Measurements from ENCODE around the gene GIPC2. TPM values are rescaled to one million over a fixed set of nuclear protein-coding genes. Genes with fewer than 3 reads are reported as not detected.

The GIPC2 gene
- total and polyA plus RNA-seq, 2 of the 4 experiments (the other 2 are of a cell fraction) = 0.07 to 0.18 TPM

- H3K14ac ChIP-seq (replicated peaks; ENCODE audit: low read depth, low read length) = no peak overlapping the region
- dilution Hi-C loops (cut with HindIII; ENCODE audit: low sequenced_read_pairs, unreplicated experiment) = no loop called here
- H2BK120ac ChIP-seq (ENCODE audit: low read depth, low read length) = no peak overlapping the region
- in situ Hi-C loops (cut with MboI; ENCODE audit: low sequenced_read_pairs) = no loop called here
- no peak overlapping the region for H3K18ac ChIP-seq (ENCODE audit: low read depth, low read length)
- H3K79me1 ChIP-seq (ENCODE audit: low read depth in 1 of 2, low read length in 2 of 2) = no peaks in the 10 kb centered on the region
- H2BK5ac ChIP-seq (ENCODE audit: low read depth, low read length, poor library complexity, severe bottlenecking) = no peak overlapping the region
- H2BK15ac ChIP-seq (ENCODE audit: low read depth, low read length) = no peak overlapping the region
- WGBS, 2 experiments (ENCODE audit: extremely low coverage in 2 of 2, insufficient read length in 1 of 2) = no CpG with 5 or more reads among the region's 2 CpGs
- TF ChIP-seq RCOR1 (IDR thresholded peaks at IDR 0.05; ENCODE audit: insufficient replicate concordance, low read length) (no peak), ELK1 (IDR thresholded peaks at IDR 0.05; ENCODE audit: borderline replicate concordance, low read depth, low read length) (no peak), MAZ (IDR thresholded peaks at IDR 0.05; ENCODE audit: borderline replicate concordance, low read depth, low read length) (no peak), CHD1 (IDR thresholded peaks at IDR 0.05; ENCODE audit: low read depth, low read length) (no peak), FOS (IDR thresholded peaks at IDR 0.05; ENCODE audit: low read depth, low read length) (no peak), NFE2L2 (IDR thresholded peaks at IDR 0.05; ENCODE audit: low read depth, low read length) (no peak), RAD21 (IDR thresholded peaks at IDR 0.05; ENCODE audit: low read length) (no peak), SMC3 (IDR thresholded peaks at IDR 0.05; ENCODE audit: low read depth, low read length) (no peak), MAFK (IDR thresholded peaks at IDR 0.05; ENCODE audit: low read depth, low read length) (no peak)
- TF ChIP-seq, protein P1, sequence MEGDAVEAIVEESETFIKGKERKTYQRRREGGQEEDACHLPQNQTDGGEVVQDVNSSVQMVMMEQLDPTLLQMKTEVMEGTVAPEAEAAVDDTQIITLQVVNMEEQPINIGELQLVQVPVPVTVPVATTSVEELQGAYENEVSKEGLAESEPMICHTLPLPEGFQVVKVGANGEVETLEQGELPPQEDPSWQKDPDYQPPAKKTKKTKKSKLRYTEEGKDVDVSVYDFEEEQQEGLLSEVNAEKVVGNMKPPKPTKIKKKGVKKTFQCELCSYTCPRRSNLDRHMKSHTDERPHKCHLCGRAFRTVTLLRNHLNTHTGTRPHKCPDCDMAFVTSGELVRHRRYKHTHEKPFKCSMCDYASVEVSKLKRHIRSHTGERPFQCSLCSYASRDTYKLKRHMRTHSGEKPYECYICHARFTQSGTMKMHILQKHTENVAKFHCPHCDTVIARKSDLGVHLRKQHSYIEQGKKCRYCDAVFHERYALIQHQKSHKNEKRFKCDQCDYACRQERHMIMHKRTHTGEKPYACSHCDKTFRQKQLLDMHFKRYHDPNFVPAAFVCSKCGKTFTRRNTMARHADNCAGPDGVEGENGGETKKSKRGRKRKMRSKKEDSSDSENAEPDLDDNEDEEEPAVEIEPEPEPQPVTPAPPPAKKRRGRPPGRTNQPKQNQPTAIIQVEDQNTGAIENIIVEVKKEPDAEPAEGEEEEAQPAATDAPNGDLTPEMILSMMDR (conservative IDR thresholded peaks at IDR 0.05; ENCODE audit: low read depth, low read length) = no peak
- H3K56ac ChIP-seq (ENCODE audit: extremely low read depth, insufficient read depth, low read length) = no peak overlapping the region
- POLR2A ChIA-PET (ENCODE audit: unreplicated experiment) = no interaction called here
- no peak overlapping the region for H4K91ac ChIP-seq (ENCODE audit: insufficient read depth, low read depth, low read length)
- peak; percentile 73 for DNase-seq
- no peak overlapping the region for H3K4me3 ChIP-seq (ENCODE audit: insufficient read depth, low read depth, low read length)
- H3K27me3 ChIP-seq (ENCODE audit: control insufficient read depth, insufficient read depth, low read length) = no peaks in the 10 kb centered on the region
- no peaks in the 10 kb centered on the region for H4K20me1 ChIP-seq (ENCODE audit: insufficient read depth, low read length)
- H3K36me3 ChIP-seq (ENCODE audit: control insufficient read depth, insufficient read depth, low read length) = no peaks in the 10 kb centered on the region
- H2AK5ac ChIP-seq (ENCODE audit: low read depth, low read length) = no peak overlapping the region
- no peak overlapping the region for H2AK9ac ChIP-seq (replicated peaks; ENCODE audit: low read depth, low read length, poor library complexity)
- no peaks in the 10 kb centered on the region for H3K4me1 ChIP-seq (ENCODE audit: control insufficient read depth, insufficient read depth, low read length)
- no peaks in the 10 kb centered on the region for H3K9me1 ChIP-seq (ENCODE audit: insufficient read depth, low read length)
- no peak overlapping the region for H2AFZ ChIP-seq (replicated peaks; ENCODE audit: low read length, poor library complexity)
- intact Hi-C loops (cut with micrococcal nuclease) = no loop called here
- peak; percentile 73 for ATAC-seq (ENCODE audit: low read depth)
- no peak overlapping the region for H4K8ac ChIP-seq (ENCODE audit: low read depth in 2 of 2, low read length in 2 of 2)
- H3K9ac ChIP-seq (ENCODE audit: low read depth, low read length) = no peak overlapping the region
- no peak overlapping the region for H3K27ac ChIP-seq (ENCODE audit: insufficient read depth, low read length)
- peak overlapping the region; percentile 43; the same call in 1 of the 2 replicates for H3K4me2 ChIP-seq (ENCODE audit: low read depth, low read length)
- CTCF ChIA-PET = interaction anchor here (0.8 kb wide), 1 partner anchor 23 kb away, joined by 4 read pairs; no protein-coding TSS in a partner anchor
- H3K23ac ChIP-seq (ENCODE audit: low read depth, low read length) = no peak overlapping the region
- H2BK20ac ChIP-seq (ENCODE audit: low read depth, low read length) = no peak overlapping the region
- BruUV-seq (replicated peaks) = no TSS peak
- no peaks in the 10 kb centered on the region for H3K9me3 ChIP-seq (ENCODE audit: control insufficient read depth, insufficient read depth, low read length)
- no peak overlapping the region for H3K4ac ChIP-seq (ENCODE audit: low read depth, low read length)
- no peak overlapping the region for H4K5ac ChIP-seq (ENCODE audit: low read depth, low read length)
Measured at GRCh38 chr1:78038071-78038470, 7.7 kb upstream of the GIPC2 start.

All from IMR-90 (cell line).